SK-N-SH (cell line): ENCODE results near the gene MTRF1.

Experiments used
- CTCF ChIP-seq: fragments of 200-600 bp; sonication (generic); IDR thresholded peaks from 2 replicates; pipeline ENCODE4 v1.6.1; 2017; ENCODE audit warnings: antibody characterized with exemption, mild to moderate bottlenecking, moderate library complexity
- EP300 ChIP-seq, 2 experiments: IDR thresholded peaks; 2 replicates each; pipeline versions ENCODE4 v1.4.0 to v1.6.1; 2012; ENCODE audit warnings: borderline replicate concordance in 1 of 2, low read depth in 1 of 2, low read length in 1 of 2
- GABPA ChIP-seq: IDR thresholded peaks from 2 replicates; pipeline ENCODE4 v1.4.0; 2012; ENCODE audit warnings: low read depth, mild to moderate bottlenecking
- MXI1 ChIP-seq: IDR thresholded peaks from 2 replicates; pipeline ENCODE4 v1.6.1; 2012; ENCODE audit warnings: mild to moderate bottlenecking, low read depth, low read length, improper control_type of control experiment
- NFIC ChIP-seq: IDR thresholded peaks from 2 replicates; pipeline ENCODE4 v1.4.0; 2012; ENCODE audit warnings: borderline replicate concordance
- REST ChIP-seq: IDR thresholded peaks from 2 replicates; pipeline ENCODE4 v1.6.1; 2012; ENCODE audit warnings: mild to moderate bottlenecking, low read depth, low read length, moderate library complexity
- SMC3 ChIP-seq: IDR thresholded peaks from 2 replicates; pipeline ENCODE4 v1.6.1; 2012; ENCODE audit warnings: low read depth, low read length, improper control_type of control experiment
- TAF1 ChIP-seq: IDR thresholded peaks from 2 replicates; pipeline ENCODE4 v1.6.1; 2012; ENCODE audit warnings: low read depth, mild to moderate bottlenecking, low read length, moderate library complexity, borderline replicate concordance
- TEAD4 ChIP-seq: IDR thresholded peaks from 2 replicates; pipeline ENCODE4 v1.4.0; 2012; ENCODE audit warnings: mild to moderate bottlenecking, borderline replicate concordance; ENCODE audit not compliant: insufficient read depth
- USF2 ChIP-seq: fragments of 150-350 bp; IDR thresholded peaks from 2 replicates; pipeline ENCODE4 v1.6.1; 2017; ENCODE audit warnings: antibody characterized with exemption, low read length, low read depth, borderline replicate concordance
- ZBTB33 ChIP-seq: IDR thresholded peaks from 2 replicates; pipeline ENCODE4 v1.4.0; 2012; ENCODE audit warnings: low read depth, borderline replicate concordance

GRCh38 chr13:41212881-41213280 is 50.5 kb downstream of the MTRF1 start:
- no peak for TF ChIP-seq NFIC
- no peak for TF ChIP-seq TAF1
- TF ChIP-seq REST = no peak
- TF ChIP-seq EP300 (IDR thresholded peaks at IDR 0.05; ENCODE audit: borderline replicate concordance in 1 of 2, low read depth in 1 of 2, low read length in 1 of 2) = no peak
- no peak for TF ChIP-seq CTCF
- no peak for TF ChIP-seq USF2
- no peak for TF ChIP-seq GABPA
- TF ChIP-seq SMC3 = no peak
- TF ChIP-seq TEAD4 = no peak
- TF ChIP-seq MXI1 = no peak
- no peak for TF ChIP-seq ZBTB33
